Stimulated activated naive CD8-positive, alpha-beta T cell treated with anti-CD3 and anti-CD28 coated beads, Interleukin-15, Interleukin-2, amounts not matched to agents 100 U/mL and 50 U/mL, for 24 hours (primary cell): Measurements from ENCODE around the gene TSPAN31.

Experiments used
- ATAC-seq: fragments of 150-1000 bp; cut with Tn5 transposase; one replicate; pipeline ENCODE4 v1.10.0; 2021
- DNase-seq: peaks from one replicate; pipeline ENCODE4 v3.0.0; 2021

The TSPAN31 gene

DNA sequence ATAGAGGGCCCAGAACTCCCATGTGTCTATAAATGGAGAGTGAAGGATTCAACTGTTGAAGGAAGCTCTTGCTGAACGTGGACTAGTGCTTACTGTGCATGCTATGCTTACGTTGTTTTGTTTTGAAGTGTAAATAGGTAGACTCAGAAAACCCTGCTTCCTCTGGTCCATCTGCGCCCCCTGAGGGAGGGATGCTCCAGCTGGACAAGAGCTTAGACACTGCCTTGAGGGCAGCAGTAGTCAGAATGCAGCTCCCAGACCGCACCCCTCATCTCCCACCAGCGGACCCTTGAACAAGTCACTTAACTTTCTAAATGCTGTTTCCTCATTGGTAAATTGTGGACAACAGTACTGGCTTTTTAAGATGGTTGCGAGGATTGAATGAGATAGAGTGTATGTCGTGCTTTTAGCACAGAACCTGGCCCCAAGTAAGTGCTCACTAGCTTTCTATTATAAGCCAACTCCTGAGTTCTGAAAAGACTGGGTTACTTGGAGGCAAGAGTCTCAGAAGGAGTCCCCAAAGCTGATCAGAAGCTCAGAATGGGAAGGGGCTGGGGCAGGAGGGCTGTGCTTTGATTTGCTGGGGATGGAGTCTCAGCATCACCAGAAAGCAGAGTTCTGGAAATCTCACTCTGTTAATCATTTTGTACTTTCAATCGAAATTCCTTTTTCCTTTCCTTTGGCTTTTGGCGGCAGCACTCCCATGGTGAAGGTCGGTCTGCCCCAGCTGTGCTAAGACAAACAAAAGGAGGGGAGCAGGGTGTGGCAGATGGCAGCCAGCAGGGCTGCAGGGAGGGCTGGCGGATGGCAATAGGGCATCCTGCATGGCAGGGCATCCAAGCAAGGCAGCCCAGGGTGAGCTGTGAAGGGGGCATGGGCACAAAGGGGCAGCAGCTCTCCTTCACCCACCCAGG, 21.9 kb upstream of the TSPAN31 start:
- DNase-seq (no peak), ATAC-seq (no peak)

DNA sequence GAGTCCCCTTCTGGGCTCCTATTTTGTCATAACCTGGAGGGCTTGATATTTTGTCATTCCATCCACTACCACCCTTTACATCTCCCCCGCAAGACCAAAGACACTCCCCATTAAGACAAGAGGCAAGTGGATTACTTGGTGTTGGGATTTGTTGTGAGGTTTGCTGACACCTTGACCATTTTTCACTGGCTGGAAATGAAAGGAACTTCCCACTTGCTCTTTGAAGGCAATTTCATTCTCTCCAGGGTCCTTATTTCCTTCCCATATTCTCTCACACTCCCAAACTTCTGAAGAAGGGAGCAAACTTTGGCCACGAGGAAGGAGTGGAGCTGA, 21.2 kb upstream of the TSPAN31 start:
- ATAC-seq = no peak
- no peak for DNase-seq

DNA sequence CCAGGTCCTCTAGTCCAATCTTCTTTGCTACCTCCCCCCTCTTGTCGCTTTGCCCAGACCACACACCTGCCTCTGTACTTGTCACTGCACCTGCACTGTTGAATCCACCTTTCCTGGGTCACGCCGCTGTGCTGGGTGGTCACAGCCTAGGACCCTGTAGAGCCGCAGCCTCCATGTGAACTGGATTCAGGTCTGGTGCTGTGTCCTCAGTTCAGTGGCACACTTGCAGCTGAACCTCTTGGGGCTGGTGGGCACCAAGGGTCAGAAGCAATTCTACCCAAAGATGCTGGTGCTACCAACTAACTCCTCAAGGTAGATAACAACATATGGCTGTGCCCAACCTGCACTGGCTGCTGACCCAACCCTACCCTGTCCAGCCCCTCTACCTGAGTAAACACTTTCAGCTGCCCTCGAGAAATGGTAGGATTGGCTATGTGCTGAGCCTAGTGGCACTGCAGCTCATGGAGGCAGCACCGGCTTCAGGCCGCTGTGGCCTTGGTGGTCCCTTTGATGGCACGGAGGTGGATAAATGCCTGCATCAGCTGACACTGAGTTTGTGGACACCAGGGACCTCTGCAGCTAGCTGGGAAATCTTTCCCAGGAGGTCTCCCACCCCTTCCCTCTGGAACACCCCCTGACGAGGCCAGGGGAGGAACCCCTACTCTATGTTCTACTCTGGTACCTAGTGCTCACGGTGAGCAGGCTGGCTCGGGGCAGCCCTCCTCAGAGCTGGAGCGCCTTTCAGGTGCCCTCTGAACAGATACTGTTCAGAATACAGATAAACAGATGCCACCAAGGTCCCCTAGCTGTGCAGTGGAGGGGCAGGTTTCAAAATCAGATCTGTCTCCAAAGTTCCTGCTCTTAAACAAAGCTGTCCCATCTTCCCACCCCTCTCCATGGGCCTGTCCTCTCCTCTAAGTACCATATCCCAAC, 20.6 kb upstream of the TSPAN31 start:
- ATAC-seq = no peak
- DNase-seq = no peak

DNA sequence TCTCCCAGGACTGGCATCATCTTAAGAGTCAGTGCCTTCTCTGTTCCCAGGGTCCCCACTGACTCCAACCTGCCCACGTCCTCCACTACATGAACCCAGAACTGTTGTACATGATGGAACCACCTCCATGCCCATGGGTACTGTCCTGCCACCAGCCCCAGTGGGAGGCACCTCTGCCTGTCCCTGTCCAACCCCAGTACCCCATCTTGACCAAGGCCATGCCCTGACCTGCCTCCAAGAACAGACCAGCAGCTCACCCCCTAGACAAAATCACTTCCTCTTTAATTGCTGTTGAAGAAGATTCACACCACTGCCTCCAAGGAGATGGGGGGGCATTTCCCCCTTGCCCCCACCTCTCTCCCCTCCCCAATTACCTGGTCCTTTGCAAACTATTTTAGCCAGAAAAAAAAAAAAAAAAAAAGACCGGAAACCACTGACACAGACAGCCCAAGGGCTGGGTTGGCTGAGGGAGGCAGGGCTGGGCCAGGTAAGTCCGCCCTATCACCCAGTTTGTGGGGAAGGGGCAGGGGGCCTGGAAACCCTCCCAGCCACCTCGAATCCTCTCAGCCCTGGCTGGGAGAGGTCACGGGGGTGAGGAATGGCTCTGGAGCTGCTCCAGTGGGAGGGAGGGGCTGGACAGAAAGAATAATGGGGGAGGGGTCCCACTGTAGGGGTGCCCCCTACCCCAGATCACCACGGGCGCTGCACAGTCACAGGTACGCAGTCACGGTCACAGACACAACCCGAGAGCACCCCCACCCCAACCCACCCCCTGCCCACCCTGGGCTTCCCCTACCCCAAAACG, 19.7 kb upstream of the TSPAN31 start:
- ATAC-seq = no peak

DNA sequence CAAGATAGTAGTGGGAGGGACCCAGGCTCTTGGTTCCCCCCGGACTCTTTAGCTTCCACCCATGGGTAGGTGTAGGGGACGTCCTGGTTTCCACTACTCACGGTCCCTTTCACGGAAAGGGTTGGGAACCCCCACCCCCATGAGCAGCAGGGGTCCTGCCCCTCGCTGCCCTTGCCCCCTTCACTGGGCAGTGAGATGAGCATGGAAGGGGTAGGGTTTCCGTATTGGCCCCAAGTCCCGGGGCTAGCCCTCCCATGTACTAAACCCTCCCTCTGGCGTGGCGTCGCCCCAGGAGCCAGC, 19.0 kb upstream of the TSPAN31 start:
- DNase-seq (no peak), ATAC-seq (no peak)

More for the DNA sequence above, 19.7 kb upstream of the TSPAN31 start:
- no peak for DNase-seq

DNA sequence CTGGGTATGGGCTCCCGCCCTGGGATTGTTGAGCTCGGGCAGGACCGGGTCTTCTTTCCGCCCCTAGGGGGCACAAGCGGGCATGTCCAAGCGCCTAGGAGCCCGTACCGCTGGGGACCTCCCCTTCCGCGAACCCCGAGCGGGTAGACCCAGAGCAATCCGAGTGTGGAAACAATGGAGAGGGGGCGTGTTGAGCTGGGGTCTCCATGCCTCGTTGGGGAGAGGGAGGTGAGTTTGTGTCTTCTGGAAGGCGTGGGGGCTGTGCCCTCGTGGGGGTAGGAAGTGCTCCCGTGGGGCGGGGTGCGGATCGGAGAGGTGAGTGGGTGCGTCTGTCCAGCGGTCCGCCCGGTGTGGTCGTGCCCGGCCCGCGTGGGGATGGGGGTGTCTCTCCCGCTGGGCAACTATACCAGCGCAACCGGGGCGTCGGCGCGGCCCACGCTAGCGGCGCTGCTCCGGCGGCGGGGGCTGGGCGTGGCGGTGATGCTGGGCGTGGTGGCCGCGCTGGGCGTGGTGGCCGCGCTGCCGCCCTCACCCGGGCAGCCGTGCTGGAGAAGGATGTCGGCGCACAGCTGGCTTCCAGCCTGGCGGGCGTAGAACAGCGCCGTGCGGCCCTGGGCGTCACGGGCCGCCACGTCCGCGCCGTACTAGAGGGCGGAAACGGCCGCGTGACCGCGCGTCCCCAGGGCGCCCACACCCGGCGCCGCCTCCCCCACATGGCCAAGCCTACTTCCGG, 18.5 kb upstream of the TSPAN31 start:
- DNase-seq = peak; percentile 45
- ATAC-seq = peak; percentile 20

DNA sequence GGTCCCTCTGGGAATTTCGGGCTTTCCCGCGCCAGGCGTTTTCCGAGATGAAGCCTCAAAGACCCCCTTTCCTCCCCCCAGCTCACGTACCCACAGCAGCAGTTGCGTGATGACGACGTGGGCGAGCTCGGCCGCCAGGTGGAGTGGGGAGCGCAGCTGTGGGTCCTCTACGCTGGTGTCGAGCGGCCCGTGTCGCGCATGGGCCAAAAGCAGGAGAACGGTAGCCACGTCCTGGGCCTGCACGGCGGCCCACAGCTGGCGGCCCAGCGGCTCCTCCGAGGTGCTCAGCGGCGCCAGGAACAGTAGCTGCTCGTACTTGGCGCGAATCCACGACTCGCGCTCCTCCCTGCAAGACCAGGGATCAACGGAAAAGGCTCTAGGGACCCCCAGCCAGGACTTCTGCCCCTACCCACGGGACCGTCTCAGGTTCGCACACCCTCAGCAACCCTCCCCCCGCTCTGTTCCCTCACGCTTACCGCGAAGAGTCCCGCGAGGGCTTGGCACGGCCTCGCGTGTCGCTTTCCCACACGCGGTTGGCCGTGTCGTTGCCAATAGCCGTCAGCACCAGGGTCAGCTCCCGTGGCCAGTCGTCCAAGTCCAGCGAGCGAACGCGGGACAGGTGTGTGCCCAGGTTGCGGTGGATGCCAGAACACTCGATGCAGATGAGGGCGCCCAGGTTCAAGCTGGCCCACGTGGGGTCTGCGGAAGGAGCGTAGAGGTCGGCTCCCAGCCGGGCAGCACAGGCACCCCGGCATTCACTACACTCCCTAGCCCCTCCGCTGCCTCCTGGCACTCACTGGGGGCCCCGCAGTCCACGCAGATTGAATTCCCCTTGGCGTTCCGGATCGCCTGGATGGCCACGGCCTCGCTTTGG, 17.7 kb upstream of the TSPAN31 start:
- DNase-seq = no peak
- ATAC-seq = no peak

DNA sequence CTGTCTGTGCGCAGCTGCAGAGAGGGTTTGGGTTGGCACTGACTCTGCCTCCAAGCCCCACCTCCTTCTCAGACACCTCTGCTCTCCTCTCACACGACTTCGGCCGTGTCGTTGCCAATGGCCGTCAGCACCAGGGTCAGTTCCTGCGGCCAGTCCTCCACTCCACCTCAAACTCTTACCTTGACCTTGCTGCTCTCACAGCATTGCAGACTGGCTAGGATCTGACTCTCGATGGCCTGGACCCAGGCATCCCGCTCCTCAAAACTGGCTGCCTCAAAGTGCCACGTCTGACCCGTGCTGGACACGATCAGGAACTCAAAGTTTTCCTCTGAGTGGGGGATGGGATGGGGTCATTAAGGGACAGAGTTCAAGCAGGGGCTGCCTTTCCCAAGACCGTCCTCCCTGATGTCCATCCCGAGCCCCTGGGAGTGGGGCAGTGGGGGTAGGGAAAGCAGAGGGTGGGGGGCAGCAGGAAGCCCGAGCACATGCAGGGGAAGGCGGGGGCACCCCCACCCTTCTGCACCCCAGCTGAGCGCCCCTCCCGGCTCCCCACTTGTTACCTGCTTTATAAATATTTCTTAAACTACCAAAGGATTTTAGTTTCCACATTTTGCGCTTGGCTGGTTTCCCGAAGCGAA, 17.0 kb upstream of the TSPAN31 start:
- ATAC-seq (no peak), DNase-seq (no peak)

DNA sequence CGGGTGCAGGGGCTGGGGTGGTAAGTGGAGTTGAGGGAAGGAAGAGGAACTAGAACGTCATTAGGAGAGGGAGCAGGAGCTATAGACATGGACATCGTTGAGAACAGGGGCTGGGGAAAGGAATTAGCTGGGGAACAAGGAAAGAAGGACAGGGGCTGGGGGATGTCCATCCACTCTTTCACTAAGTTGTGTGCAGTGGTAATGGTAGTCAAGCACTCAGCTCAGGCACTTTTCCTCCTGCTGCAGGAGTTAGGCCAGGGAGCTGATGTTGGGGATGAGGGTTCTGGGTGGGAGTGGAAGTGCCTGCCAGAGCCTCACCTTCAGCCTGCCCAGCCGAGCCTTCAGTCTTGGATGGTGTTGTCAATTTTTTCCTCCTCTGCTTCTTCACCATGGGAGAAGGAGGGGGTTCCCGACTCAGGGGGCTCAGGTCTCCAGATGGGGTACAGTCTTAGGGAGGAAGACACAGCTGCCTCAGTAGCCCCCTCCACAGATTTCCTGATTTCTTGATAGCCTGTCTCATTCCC, 15.5 kb upstream of the TSPAN31 start:
- DNase-seq (no peak), ATAC-seq (no peak)

DNA sequence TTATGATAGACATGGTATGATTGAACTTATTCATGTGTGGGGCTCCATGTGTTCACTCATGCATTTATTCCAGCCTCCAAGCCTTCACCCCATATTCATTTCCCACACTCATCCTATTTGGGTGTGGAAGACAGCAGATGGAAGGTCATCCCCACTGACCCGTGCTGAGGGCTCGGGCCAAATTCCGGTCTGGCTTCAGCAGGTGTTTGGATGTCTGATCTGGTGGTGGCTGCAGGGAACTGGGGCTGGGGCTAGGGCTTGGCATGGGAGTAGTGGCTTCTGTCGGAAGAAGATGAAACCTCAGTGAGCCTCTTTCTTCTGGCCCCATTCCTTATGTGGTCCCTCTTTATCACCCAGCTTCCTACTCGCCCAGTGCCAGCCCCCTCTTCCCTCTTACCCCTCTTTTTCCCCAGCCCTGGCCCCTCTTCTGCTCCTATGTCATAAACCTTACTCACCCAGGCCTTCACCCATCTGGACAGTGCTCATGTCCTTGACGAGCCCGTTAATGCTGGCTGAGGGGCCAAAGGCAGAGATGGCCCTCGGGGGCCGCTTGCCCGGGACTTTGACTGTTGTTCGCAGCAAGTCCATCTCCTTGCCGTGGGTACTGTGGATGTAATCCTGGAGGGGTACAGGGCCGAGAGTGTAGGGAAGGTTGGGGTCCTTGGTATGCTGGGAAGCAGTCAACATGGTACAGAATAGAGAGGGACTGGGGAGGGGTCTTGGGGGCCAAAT, 14.3 kb upstream of the TSPAN31 start:
- DNase-seq (no peak), ATAC-seq (no peak)

DNA sequence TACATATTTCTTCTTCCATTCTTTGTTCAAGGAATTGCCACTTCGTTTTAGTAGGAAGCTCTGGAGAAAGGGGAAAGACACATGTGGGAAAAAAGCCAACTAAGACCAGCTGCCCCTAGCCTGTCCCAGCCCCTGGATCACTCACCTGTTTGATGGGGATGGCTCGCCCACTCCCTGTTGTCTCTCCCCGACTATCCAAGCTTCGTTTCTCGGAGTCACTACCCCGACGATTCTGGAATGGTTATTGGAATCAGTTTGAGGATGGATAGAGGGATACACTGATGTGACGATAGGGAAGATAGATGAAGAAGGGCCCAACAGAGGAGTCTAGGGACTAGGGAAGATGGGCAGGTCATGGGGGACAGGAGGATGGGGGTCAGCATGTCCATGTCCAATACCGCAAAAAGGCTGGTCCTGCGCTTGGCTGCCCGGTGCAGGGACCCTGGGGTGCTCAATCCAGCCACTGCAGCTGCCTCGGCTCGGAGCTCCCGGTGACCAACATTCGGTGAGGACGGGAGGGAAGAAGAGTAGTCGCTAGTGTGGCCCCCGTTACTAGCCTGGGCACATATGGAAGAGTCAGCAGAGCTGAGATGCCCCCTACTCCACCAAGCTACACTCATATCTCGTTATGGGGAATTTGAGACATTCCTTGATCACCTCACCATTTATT, 13.3 kb upstream of the TSPAN31 start:
- no peak for ATAC-seq

DNA sequence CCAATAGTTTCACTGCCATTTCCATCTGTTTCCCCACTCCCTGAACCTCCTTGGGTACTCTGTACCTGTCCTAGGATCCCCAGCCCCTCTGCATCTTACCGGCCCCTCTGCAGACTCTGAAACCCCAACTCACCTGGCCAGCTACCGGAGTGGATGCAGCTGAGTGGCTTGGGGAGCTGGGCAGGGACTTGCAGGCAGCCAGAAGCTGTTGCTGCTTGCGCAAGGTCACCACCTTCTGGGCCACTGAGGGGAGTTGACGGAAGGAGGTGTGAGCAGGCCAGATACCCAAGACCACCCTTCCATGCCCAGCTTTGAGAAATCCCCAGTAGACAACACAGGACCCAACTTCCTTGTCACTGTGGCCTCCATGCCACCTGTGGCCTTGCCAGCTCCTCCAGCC, 12.6 kb upstream of the TSPAN31 start:
- ATAC-seq (no peak), DNase-seq (no peak)

More for the DNA sequence above, 13.3 kb upstream of the TSPAN31 start:
- DNase-seq = no peak

DNA sequence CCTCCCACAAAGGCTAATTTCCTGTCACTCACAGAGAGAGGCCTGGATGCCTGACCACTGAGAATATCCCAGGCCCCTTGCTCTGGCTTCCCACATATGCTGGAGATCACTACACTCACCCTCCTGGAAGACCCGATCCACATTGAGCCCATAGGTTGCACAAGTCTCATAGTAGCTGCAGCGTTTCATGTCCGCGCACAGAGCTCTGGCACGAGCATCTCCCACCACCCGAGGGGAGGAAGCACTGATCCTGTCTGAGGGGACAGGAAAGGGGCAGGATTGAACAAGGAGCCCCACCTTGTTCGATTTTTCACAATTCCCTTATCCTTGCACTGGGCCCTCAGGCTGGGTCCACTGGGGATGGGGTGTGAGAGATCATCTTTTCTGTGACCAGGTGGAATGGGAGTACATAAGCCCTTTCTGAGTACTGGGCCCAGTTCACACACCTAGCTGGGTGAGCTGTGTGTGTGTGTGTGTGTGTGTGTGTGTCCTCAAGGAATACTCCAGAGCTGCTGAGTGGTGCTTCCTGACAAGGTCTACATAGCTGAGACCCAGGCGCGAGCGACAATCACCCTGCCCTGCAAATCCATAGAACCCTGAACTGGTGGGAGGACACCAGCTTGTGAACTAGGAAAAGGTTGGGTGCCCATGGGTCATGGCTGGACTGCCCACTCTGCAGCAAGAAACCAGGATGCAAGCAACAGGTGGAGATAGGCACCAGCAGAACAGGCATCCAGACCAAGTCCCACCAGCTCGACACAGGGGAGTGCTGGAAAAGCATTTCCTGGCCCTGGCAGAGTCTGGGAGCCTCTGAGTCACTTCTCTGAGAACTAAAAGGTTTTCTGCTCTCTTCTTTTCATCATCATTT, 11.9 kb upstream of the TSPAN31 start:
- ATAC-seq = no peak
- no peak for DNase-seq

DNA sequence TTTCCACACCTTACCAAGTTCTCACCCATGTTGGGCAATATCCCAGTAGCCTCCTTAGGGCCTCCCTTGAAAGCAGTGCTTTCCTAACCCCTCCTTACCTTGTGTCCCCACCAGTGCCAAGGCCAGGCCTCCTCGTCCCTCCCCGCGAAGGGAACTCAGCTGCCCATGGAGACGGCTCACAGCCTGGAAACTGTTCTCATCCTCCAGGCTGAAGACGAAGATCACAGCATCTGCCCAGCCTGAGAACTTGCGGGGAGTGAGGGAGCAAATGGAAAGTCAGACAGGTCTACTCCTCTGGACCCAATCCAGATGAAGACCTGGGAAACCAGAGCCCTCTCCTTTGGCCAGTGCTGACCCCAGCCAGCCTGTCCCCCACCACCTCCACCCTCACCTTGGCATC, 10.9 kb upstream of the TSPAN31 start:
- no peak for ATAC-seq
- DNase-seq = no peak

DNA sequence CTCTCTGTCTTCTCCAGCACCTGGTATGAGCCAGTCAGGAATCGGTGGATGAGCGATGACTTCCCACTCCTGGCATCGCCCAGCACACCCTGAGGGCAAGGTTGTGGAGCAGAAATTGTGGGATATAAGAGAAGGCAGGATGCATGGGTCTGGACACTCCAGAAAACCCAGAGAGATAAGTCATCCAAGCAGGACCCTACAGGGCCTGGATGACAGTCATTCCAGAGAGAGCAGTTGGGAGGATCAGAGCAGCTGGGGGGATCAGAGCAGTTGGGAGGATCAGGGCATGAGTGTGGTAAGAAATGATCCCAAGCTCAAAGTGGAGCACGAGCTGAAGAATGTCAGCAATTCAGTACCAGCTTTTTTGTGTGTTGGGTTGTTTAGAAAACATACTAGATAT, 10.2 kb upstream of the TSPAN31 start:
- ATAC-seq = no peak
- DNase-seq = no peak

DNA sequence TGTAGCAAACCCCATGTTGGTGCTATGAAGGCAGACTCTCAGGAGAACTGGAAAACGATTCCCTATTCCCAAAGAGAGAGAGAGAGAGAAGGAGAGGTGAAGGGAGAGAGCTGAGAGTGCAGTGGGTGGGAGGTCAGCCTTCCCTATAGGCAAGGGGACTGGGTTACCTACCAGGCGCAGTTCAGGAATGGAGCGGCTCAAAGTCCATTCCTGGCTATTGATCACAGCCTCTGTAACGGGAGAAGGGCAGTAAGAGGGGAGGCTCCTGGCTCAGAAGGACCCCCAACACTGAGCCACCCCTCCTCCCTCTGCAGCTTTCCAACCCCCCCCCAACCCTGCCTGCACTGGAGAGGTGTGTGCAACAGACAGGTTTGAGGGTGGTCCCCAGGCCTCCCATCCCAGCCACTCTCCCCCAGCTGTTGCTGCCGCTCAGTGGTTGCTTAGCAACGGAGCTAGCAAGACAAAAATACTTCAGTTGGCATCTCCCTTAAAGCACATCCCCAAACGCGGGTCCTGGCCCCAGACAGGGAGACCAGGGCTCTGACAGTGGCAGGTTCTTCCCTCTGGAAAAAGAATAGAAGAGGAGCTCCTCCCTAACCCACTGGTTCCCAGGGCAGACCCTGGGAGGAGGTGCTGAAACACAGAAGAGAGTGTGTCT, 9.5 kb upstream of the TSPAN31 start:
- ATAC-seq = no peak
- DNase-seq = no peak
